H1 (cell line): Measurements from ENCODE around the gene FUT6. TPM values are rescaled to one million over a fixed set of nuclear protein-coding genes. Genes with fewer than 3 reads are reported as not detected.

Experiments used
- CTCF ChIA-PET: fragments of 300-600 bp; sonication (Branson Sonifier 250); formaldehyde crosslinking; loops from one replicate; lab custom pipeline; 2021; ENCODE audit not compliant: partially characterized antibody; lab: Charles Lee
- POLR2A ChIA-PET: fragments of 300-600 bp; sonication (Branson Sonifier 250); formaldehyde crosslinking; loops from one replicate; lab custom pipeline; 2021; ENCODE audit warnings: inconsistent platforms; ENCODE audit not compliant: partially characterized antibody; lab: Charles Lee
- DNase-seq, 2 experiments: peaks; one replicate each; pipeline versions ENCODE4 v3.0.0 to v3.0.0-alpha.2; 2010 to 2022; ENCODE audit warnings: low spot score in 2 of 2, low read depth in 1 of 2, mixed read lengths in 1 of 2
- FAIRE-seq: peaks from 2 replicates; lab custom pipeline; 2011; peaks lifted over from hg19 to GRCh38; lab: Jason Lieb, UNC
- H2AFZ ChIP-seq: 2 replicates; pipeline ENCODE4 v1.8.1; 2012; ENCODE audit warnings: low read length, inconsistent platforms
- H2AK5ac ChIP-seq: 2 replicates; pipeline ENCODE4 v1.6.1; 2013; ENCODE audit warnings: low read depth, low read length
- H2BK120ac ChIP-seq: replicated peaks from 2 replicates; pipeline ENCODE3; 2013; ENCODE audit warnings: low read depth, low read length, inconsistent platforms
- H2BK12ac ChIP-seq: 2 replicates; pipeline ENCODE4 v1.6.1; 2013; ENCODE audit warnings: low read depth, low read length
- H2BK15ac ChIP-seq: 2 replicates; pipeline ENCODE4 v1.6.1; 2013; ENCODE audit warnings: low read length
- H2BK20ac ChIP-seq: 2 replicates; pipeline ENCODE4 v1.6.1; 2013; ENCODE audit warnings: low read length
- H2BK5ac ChIP-seq: 2 replicates; pipeline ENCODE4 v1.6.1; 2013; ENCODE audit warnings: low read depth, low read length
- H3K14ac ChIP-seq: 2 replicates; pipeline ENCODE4 v1.6.1; 2013; ENCODE audit warnings: inconsistent platforms; ENCODE audit not compliant: insufficient read length
- H3K18ac ChIP-seq: 2 replicates; pipeline ENCODE4 v1.6.1; 2013; ENCODE audit warnings: low read length; ENCODE audit errors: extremely low read depth
- H3K23ac ChIP-seq: 2 replicates; pipeline ENCODE4 v1.6.1; 2013; ENCODE audit warnings: inconsistent platforms; ENCODE audit not compliant: insufficient read length
- H3K23me2 ChIP-seq: 2 replicates; pipeline ENCODE4 v1.6.1; 2013; ENCODE audit warnings: low read depth, low read length
- H3K27ac ChIP-seq: 2 replicates; pipeline ENCODE4 v1.6.1; 2011; ENCODE audit warnings: low read depth, low read length, inconsistent platforms
- H3K27me3 ChIP-seq, 4 experiments: replicated peaks in 1 of 4; 1 replicate in 1 of 4; 2 replicates in 3 of 4; pipeline versions ENCODE4 v1.6.1 to v1.8.1; 2011 to 2013; ENCODE audit warnings: low read length in 3 of 4, mild to moderate bottlenecking in 3 of 4, inconsistent platforms in 2 of 4, mixed read lengths in 2 of 4, moderate library complexity in 1 of 4; ENCODE audit not compliant: control insufficient read depth in 3 of 4, insufficient read depth in 3 of 4; ENCODE audit errors: extremely low read depth in 1 of 4
- H3K36me3 ChIP-seq, 4 experiments: 2 replicates each; pipeline versions ENCODE4 v1.6.1 to v1.8.1; 2011 to 2013; ENCODE audit warnings: mild to moderate bottlenecking in 4 of 4, low read length in 3 of 4, moderate library complexity in 2 of 4, control low read depth in 1 of 4, inconsistent platforms in 1 of 4; ENCODE audit not compliant: insufficient read depth in 4 of 4, control insufficient read depth in 2 of 4
- H3K4ac ChIP-seq: replicated peaks from 2 replicates; pipeline ENCODE3; 2013; ENCODE audit warnings: low read length, low read depth, mixed read lengths, inconsistent platforms; ENCODE audit not compliant: insufficient read length
- H3K4me1 ChIP-seq, 4 experiments: replicated peaks in 1 of 4; 1 replicate in 1 of 4; 2 replicates in 3 of 4; pipeline versions ENCODE4 v1.6.1 to v1.8.1; 2011 to 2013; ENCODE audit warnings: low read length in 3 of 4, inconsistent platforms in 2 of 4, mixed read lengths in 1 of 4; ENCODE audit not compliant: insufficient read depth in 4 of 4, control insufficient read depth in 3 of 4
- H3K4me2 ChIP-seq, 2 experiments: 2 replicates each; pipeline versions ENCODE4 v1.6.1 to v1.8.1; 2011 to 2013; ENCODE audit warnings: low read depth in 2 of 2, low read length in 2 of 2, control low read depth in 1 of 2, inconsistent platforms in 1 of 2, mild to moderate bottlenecking in 1 of 2; ENCODE audit not compliant: insufficient read depth in 1 of 2
- H3K4me3 ChIP-seq, 4 experiments: fragments of 200-600, 300-600 bp in 1 of 4; sonication (generic), shearing (Covaris generic), sonication (Bioruptor Twin) in 1 of 4; 2 replicates each; pipeline versions ENCODE4 v1.5.1 to v1.8.1; 2011 to 2016; ENCODE audit warnings: low read length in 4 of 4, low read depth in 3 of 4, control low read depth in 2 of 4, inconsistent platforms in 2 of 4, mild to moderate bottlenecking in 2 of 4, mixed read lengths in 1 of 4, moderate library complexity in 1 of 4; ENCODE audit not compliant: insufficient read depth in 2 of 4; ENCODE audit errors: extremely low read depth in 1 of 4
- H3K56ac ChIP-seq: replicated peaks from 2 replicates; pipeline ENCODE3; 2013; ENCODE audit warnings: low read depth, mild to moderate bottlenecking, mixed read lengths, low read length, inconsistent platforms; ENCODE audit not compliant: insufficient read length
- H3K79me1 ChIP-seq: 2 replicates; pipeline ENCODE4 v1.6.1; 2013; ENCODE audit warnings: low read depth, low read length, control low read depth
- H3K79me2 ChIP-seq, 2 experiments: 2 replicates each; pipeline versions ENCODE4 v1.6.1 to v1.8.1; 2012 to 2013; ENCODE audit warnings: low read length in 2 of 2, mild to moderate bottlenecking in 2 of 2, inconsistent platforms in 1 of 2; ENCODE audit not compliant: insufficient read depth in 2 of 2, control insufficient read depth in 1 of 2
- H3K9ac ChIP-seq, 4 experiments: replicated peaks in 1 of 4; 1 replicate in 1 of 4; 2 replicates in 3 of 4; pipeline versions ENCODE4 v1.6.1 to v1.8.1; 2011 to 2013; ENCODE audit warnings: low read depth in 3 of 4, low read length in 3 of 4, control low read depth in 2 of 4, mild to moderate bottlenecking in 2 of 4, moderate library complexity in 2 of 4, inconsistent platforms in 1 of 4; ENCODE audit errors: extremely low read depth in 1 of 4
- H3K9me3 ChIP-seq, 2 experiments: 2 replicates each; pipeline versions ENCODE4 v1.6.1 to v1.8.1; 2012 to 2013; ENCODE audit warnings: mild to moderate bottlenecking in 2 of 2, moderate library complexity in 2 of 2, control low read depth in 1 of 2, inconsistent platforms in 1 of 2, low read depth in 1 of 2, low read length in 1 of 2, mixed read lengths in 1 of 2; ENCODE audit not compliant: insufficient read depth in 2 of 2
- H4K20me1 ChIP-seq, 2 experiments: replicated peaks in 1 of 2; 2 replicates each; pipeline versions ENCODE3 to v1.8.1; 2011 to 2013; ENCODE audit warnings: inconsistent platforms in 2 of 2, low read length in 2 of 2, mild to moderate bottlenecking in 1 of 2; ENCODE audit not compliant: insufficient read depth in 2 of 2, control insufficient read depth in 1 of 2
- H4K5ac ChIP-seq: 2 replicates; pipeline ENCODE4 v1.6.1; 2013; ENCODE audit warnings: low read length, low read depth, mixed read lengths, inconsistent platforms; ENCODE audit not compliant: insufficient read length
- H4K8ac ChIP-seq: 2 replicates; pipeline ENCODE4 v1.8.0; 2013; ENCODE audit warnings: mild to moderate bottlenecking, moderate library complexity, low read length, inconsistent platforms; ENCODE audit not compliant: insufficient read depth; ENCODE audit errors: extremely low read depth
- H4K91ac ChIP-seq: replicated peaks from 2 replicates; pipeline ENCODE3; 2013; ENCODE audit warnings: low read length, mixed read lengths, inconsistent platforms; ENCODE audit not compliant: insufficient read length
- ASH2L ChIP-seq: fragments of 200-600, 300-600 bp; sonication (generic); IDR thresholded peaks from one replicate; pipeline ENCODE4 v1.7.1; 2017; ENCODE audit warnings: low read length
- EP300 ChIP-seq, 2 experiments: IDR thresholded peaks; 1 replicate in 1 of 2; 2 replicates in 1 of 2; pipeline ENCODE4 v1.6.1; 2011 to 2012; ENCODE audit warnings: low read depth in 2 of 2, low read length in 2 of 2, mild to moderate bottlenecking in 2 of 2, borderline replicate concordance in 1 of 2, inconsistent platforms in 1 of 2, moderate library complexity in 1 of 2
- EZH2 ChIP-seq: fragments of 200-600 bp; sonication (generic); IDR thresholded peaks from 2 replicates; pipeline ENCODE4 v1.7.1; 2012; ENCODE audit warnings: low read depth, mild to moderate bottlenecking, moderate library complexity, low read length, inconsistent platforms; ENCODE audit not compliant: severe bottlenecking
- JUN ChIP-seq: IDR thresholded peaks from 2 replicates; pipeline ENCODE4 v1.6.1; 2011; ENCODE audit warnings: low read depth, mild to moderate bottlenecking, improper control_type of control experiment, low read length
- JUND ChIP-seq: IDR thresholded peaks from 2 replicates; pipeline ENCODE4 v1.6.1; 2011; ENCODE audit warnings: mild to moderate bottlenecking, improper control_type of control experiment, low read length
- KDM4A ChIP-seq: IDR thresholded peaks from one replicate; pipeline ENCODE4 v1.7.1; 2012; ENCODE audit warnings: low read depth, mild to moderate bottlenecking, moderate library complexity, low read length, inconsistent platforms; ENCODE audit not compliant: severe bottlenecking
- MAX ChIP-seq: IDR thresholded peaks from 2 replicates; pipeline ENCODE4 v1.6.1; 2012; ENCODE audit warnings: inconsistent platforms
- RBBP5 ChIP-seq: IDR thresholded peaks from 2 replicates; pipeline ENCODE4 v1.7.1; 2012; ENCODE audit warnings: low read depth, mild to moderate bottlenecking, inconsistent platforms, low read length, moderate library complexity, borderline replicate concordance
- RNF2 ChIP-seq: fragments of 200-900, 300-1000 bp; sonication (generic); IDR thresholded peaks from 2 replicates; pipeline ENCODE4 v1.7.1; 2016; ENCODE audit warnings: borderline replicate concordance, low read depth, mild to moderate bottlenecking, antibody characterized with exemption, low read length; ENCODE audit not compliant: poor library complexity, severe bottlenecking; ENCODE audit errors: missing control alignments
- SIRT6 ChIP-seq: IDR thresholded peaks from one replicate; pipeline ENCODE4 v1.7.1; 2012; ENCODE audit warnings: low read length, inconsistent platforms
- SP1 ChIP-seq: IDR thresholded peaks from 2 replicates; pipeline ENCODE4 v1.6.1; 2011; ENCODE audit warnings: low read depth, low read length
- TAF1 ChIP-seq: IDR thresholded peaks from 2 replicates; pipeline ENCODE4 v1.6.1; 2011; ENCODE audit warnings: mild to moderate bottlenecking, low read depth, low read length
- TCF12 ChIP-seq: IDR thresholded peaks from 2 replicates; pipeline ENCODE4 v1.6.1; 2011; ENCODE audit warnings: low read depth, mild to moderate bottlenecking, low read length
- TEAD4 ChIP-seq: IDR thresholded peaks from 2 replicates; pipeline ENCODE4 v1.6.1; 2012; ENCODE audit warnings: low read depth, low read length, inconsistent platforms, mixed read lengths
- WGBS, 2 experiments: shearing (Covaris generic) in 1 of 2; methylation state at CpG; one replicate each; pipeline versions ENCODE4 v1.1.6 to v1.1.7; 2013 to 2015; ENCODE audit warnings: low lambda C conversion rate in 2 of 2, mixed read lengths in 2 of 2, inconsistent platforms in 1 of 2, low coverage in 1 of 2, missing lambda C conversion rate in 1 of 2; ENCODE audit not compliant: insufficient replicate concordance in 2 of 2, insufficient coverage in 1 of 2, insufficient read length in 1 of 2; ENCODE audit errors: extremely low coverage in 1 of 2, missing lambda C conversion rate in 1 of 2; 5-methylcytosine and 5-hydroxymethylcytosine counted together
- polyA plus RNA-seq, 7 experiments: library from polyadenylated mRNA; depleted of rRNA in 3 of 7; stranded (reverse) in 5 of 7; unstranded in 2 of 7; fragments of >200 nt in 5 of 7; fragments of 200-250 nt in 2 of 7; gene quantifications; 1 replicate in 5 of 7; 2 replicates in 1 of 7; 4 replicates in 1 of 7; pipeline versions ENCODE4 v1.2.1 to v1.2.3, GENCODE V29; 2011 to 2013; ENCODE audit warnings: missing spikeins in 2 of 7, mixed read lengths in 2 of 7
- total RNA-seq: library from RNA; stranded (reverse); fragmentation: NEBNext Ultra II Directional; extraction: Animal tissue kit (Norgen Biotek cat#: 25700); gene quantifications from 2 replicates; pipeline ENCODE4 v1.2.1, GENCODE V29; 2021

FUT6 gene
- total and polyA plus RNA-seq, 2 of the 8 experiments (the other 6 are each of a cell fraction or from before 2014, with no cell fraction given) = not detected

- CTCF ChIA-PET = interaction anchor here (1.0 kb wide), 1 partner anchor 14 kb away, joined by 3 read pairs; no protein-coding TSS in a partner anchor
- 82% methylated on average over 10 of the region's 10 CpGs; no CpG with 5 or more reads in 1 of the 2 experiments for WGBS, 2 experiments
- no peak within 1 kb of the TSS for H3K9ac ChIP-seq
- TF ChIP-seq JUND = no peak
- TF ChIP-seq MAX = no peak
- no peak for TF ChIP-seq SP1
- TF ChIP-seq JUN = no peak
- no peak for TF ChIP-seq EP300 (IDR thresholded peaks at IDR 0.05; ENCODE audit: borderline replicate concordance in 1 of 2, low read depth in 2 of 2, low read length in 2 of 2)
- TF ChIP-seq ASH2L = no peak
- TF ChIP-seq SIRT6 = no peak
- no peak for TF ChIP-seq EZH2
- TF ChIP-seq TAF1 = no peak
- TF ChIP-seq TCF12 = no peak
- no peak for TF ChIP-seq KDM4A
- no peak for TF ChIP-seq TEAD4
- TF ChIP-seq RNF2 = no peak
- no peak for TF ChIP-seq RBBP5
These were observed 11.8 kb upstream of the FUT6 start, which contains the start of gene FUT3 for GRCh38 chr19:5851302-5851701. FUT3 (minus strand) TSS chr19:5851449.

More at GRCh38 chr19:5851302-5851701, 11.8 kb upstream of the FUT6 start, which contains the start of gene FUT3:
- Histone ChIP-seq H3K4me3 (no peak within 1 kb of the TSS), H3K23me2 (no peaks in the 10 kb centered on the region; the same call in 1 of the 2 replicates), H3K56ac (no peak within 1 kb of the TSS), H3K27ac (no peak within 1 kb of the TSS), H3K27me3 (no peaks in the 10 kb centered on the region; a peak in 1 of 7 replicates), H3K36me3 (no peaks in the 10 kb centered on the region), H3K14ac (no peak within 1 kb of the TSS), H3K79me1 (no peaks in the 10 kb centered on the region), H3K4ac (no peak within 1 kb of the TSS), H2BK15ac (no peak within 1 kb of the TSS), H4K20me1 (no peaks in the 10 kb centered on the region), H3K23ac (no peak within 1 kb of the TSS), H3K9me3 (peaks cover 0 to 4% of the 10 kb centered on the region in 2 experiments; a peak in 1 of 4 replicates), H4K5ac (no peak within 1 kb of the TSS), H3K79me2 (no peaks in the 10 kb centered on the region), H2BK120ac (no peak within 1 kb of the TSS), H2AK5ac (no peak within 1 kb of the TSS), H2AFZ (no peak within 1 kb of the TSS), H2BK12ac (no peak within 1 kb of the TSS), H2BK20ac (no peak within 1 kb of the TSS), H2BK5ac (no peak within 1 kb of the TSS), H3K18ac (no peak within 1 kb of the TSS), H4K91ac (no peak within 1 kb of the TSS), H3K4me1 (no peaks in the 10 kb centered on the region), H4K8ac (no peak within 1 kb of the TSS; the same call in 1 of the 2 replicates), H3K4me2 (no peak within 1 kb of the TSS)
- DNase-seq (no peak), FAIRE-seq (no peak)
- POLR2A ChIA-PET = interaction anchor here (1.2 to 1.9 kb wide), 3 partner anchors 23 to 131 kb away, joined by 3 to 5 read pairs (median 3); partner anchors contain the start of gene LONP1
